HG02943 (cell line): ENCODE measurements around the gene TBL2.
"Not testable (repeated sequence)": the region's sequence is repeated elsewhere in the genome, so short reads cannot be mapped to it uniquely, and the experiment has no call there.

Experiments
- ATAC-seq: cut with Tn5 transposase; IDR thresholded peaks from one replicate; pipeline ENCODE4 v1.9.1; 2021; ENCODE audit warnings: mild to moderate bottlenecking, low read depth, moderate library complexity; ENCODE audit not compliant: unreplicated experiment

The TBL2 gene

GRCh38 chr7:73538510-73538909 lies 39.9 kb downstream of the TBL2 start:
- not testable (repeated sequence) for ATAC-seq

- ATAC-seq, result no peak
These were observed 41.3 kb downstream of the TBL2 start for GRCh38 chr7:73537051-73537450.

- no peak for ATAC-seq
These were observed 41.9 kb downstream of the TBL2 start for GRCh38 chr7:73536479-73536878.

- not testable (repeated sequence) for ATAC-seq
These were observed 42.5 kb downstream of the TBL2 start for GRCh38 chr7:73535918-73536317.

GRCh38 chr7:73533742-73534141 lies 44.6 kb downstream of the TBL2 start:
- no peak for ATAC-seq

- ATAC-seq, result no peak
These were observed 46.2 kb downstream of the TBL2 start for GRCh38 chr7:73532224-73532623.

GRCh38 chr7:73530800-73531199 lies 47.6 kb downstream of the TBL2 start:
- ATAC-seq, result no peak

- ATAC-seq, result no peak
These were observed 51.2 kb downstream of the TBL2 start for GRCh38 chr7:73526896-73527821.

GRCh38 chr7:73526158-73526494 lies 52.3 kb downstream of the TBL2 start:
- ATAC-seq, result not testable (repeated sequence)

- ATAC-seq, result peak; percentile 85
These were observed 56.1 kb downstream of the TBL2 start, which contains the start of gene BAZ1B for GRCh38 chr7:73522105-73522872. BAZ1B (minus strand) TSS chr7:73522293; CDS start chr7:73521933, 360 bp downstream.

- peak; percentile 39 for ATAC-seq
These were observed 56.7 kb downstream of the TBL2 start for GRCh38 chr7:73521636-73522104.

GRCh38 chr7:73520673-73521635 lies 57.4 kb downstream of the TBL2 start:
- ATAC-seq, result no peak

- ATAC-seq, result no peak
These were observed 58.3 kb downstream of the TBL2 start for GRCh38 chr7:73519867-73520672.

- no peak for ATAC-seq
These were observed 59.9 kb downstream of the TBL2 start for GRCh38 chr7:73518470-73518869.
